Karpas-422 (cell line): Measurements from ENCODE around the gene RHEB. TPM values are rescaled to one million over a fixed set of nuclear protein-coding genes. Genes with fewer than 3 reads are reported as not detected.
"Not testable (repeated sequence)": the region's sequence is repeated elsewhere in the genome, so short reads cannot be mapped to it uniquely, and the experiment has no call there.

Source experiments
- DNase-seq: peaks from one replicate; pipeline ENCODE4 v3.0.0-alpha.2; 2015
- H2AFZ ChIP-seq: fragments of 200-600 bp; sonication (generic); 2 replicates; pipeline ENCODE4 v1.6.1; 2014; ENCODE audit warnings: antibody characterized with exemption, low read length, mixed read lengths
- H3K27ac ChIP-seq: fragments of 200-600 bp; sonication (generic); 2 replicates; pipeline ENCODE4 v1.5.1; 2014; ENCODE audit warnings: mild to moderate bottlenecking, low read length, moderate library complexity
- H3K27me3 ChIP-seq: fragments of 200-600 bp; sonication (generic); 2 replicates; pipeline ENCODE4 v1.6.1; 2014; ENCODE audit warnings: low read length, mixed read lengths
- H3K36me3 ChIP-seq: fragments of 200-600 bp; sonication (generic); 2 replicates; pipeline ENCODE4 v1.6.1; 2014; ENCODE audit warnings: low read length, mixed read lengths; ENCODE audit not compliant: insufficient read depth
- H3K4me1 ChIP-seq: fragments of 200-600 bp; sonication (generic); 2 replicates; pipeline ENCODE4 v1.6.1; 2014; ENCODE audit warnings: mild to moderate bottlenecking, low read length, mixed read lengths
- H3K4me2 ChIP-seq: fragments of 200-600 bp; sonication (generic); 2 replicates; pipeline ENCODE4 v1.6.1; 2014; ENCODE audit warnings: low read length, low read depth, mild to moderate bottlenecking; ENCODE audit not compliant: poor library complexity, severe bottlenecking
- H3K4me3 ChIP-seq: fragments of 200-600 bp; sonication (generic); 2 replicates; pipeline ENCODE4 v1.5.1; 2014; ENCODE audit warnings: mild to moderate bottlenecking, antibody characterized with exemption, low read length, mixed read lengths
- H3K79me2 ChIP-seq: fragments of 200-600 bp; sonication (generic); 2 replicates; pipeline ENCODE4 v1.6.1; 2014; ENCODE audit warnings: mild to moderate bottlenecking, low read length, mixed read lengths
- H3K9ac ChIP-seq: fragments of 200-600 bp; sonication (generic); 2 replicates; pipeline ENCODE4 v1.6.0; 2014; ENCODE audit warnings: low read length
- H3K9me2 ChIP-seq: fragments of 200-600 bp; sonication (generic), shearing (Covaris generic); replicated peaks from 2 replicates; pipeline ENCODE4 v1.6.0; 2014; ENCODE audit warnings: mild to moderate bottlenecking, low read length, moderate library complexity; ENCODE audit not compliant: insufficient read depth
- H3K9me3 ChIP-seq: fragments of 300-700, 200-600 bp; sonication (generic); 2 replicates; pipeline ENCODE4 v1.6.1; 2014; ENCODE audit warnings: low read length, mixed read lengths
- H4K20me1 ChIP-seq: fragments of 200-600 bp; sonication (generic); 2 replicates; pipeline ENCODE4 v1.6.1; 2014; ENCODE audit warnings: mild to moderate bottlenecking, antibody characterized with exemption, low read length, low read depth; ENCODE audit not compliant: insufficient read depth
- total RNA-seq: library from RNA; depleted of rRNA; stranded (reverse); fragments of >200 nt; shearing (Covaris generic); gene quantifications from 2 replicates; pipeline ENCODE4 v1.2.3, GENCODE V29; 2014; ENCODE audit warnings: low replicate concordance

RHEB gene
- total RNA-seq, 1 experiment from 2014 or later: 47.5 TPM

DNA sequence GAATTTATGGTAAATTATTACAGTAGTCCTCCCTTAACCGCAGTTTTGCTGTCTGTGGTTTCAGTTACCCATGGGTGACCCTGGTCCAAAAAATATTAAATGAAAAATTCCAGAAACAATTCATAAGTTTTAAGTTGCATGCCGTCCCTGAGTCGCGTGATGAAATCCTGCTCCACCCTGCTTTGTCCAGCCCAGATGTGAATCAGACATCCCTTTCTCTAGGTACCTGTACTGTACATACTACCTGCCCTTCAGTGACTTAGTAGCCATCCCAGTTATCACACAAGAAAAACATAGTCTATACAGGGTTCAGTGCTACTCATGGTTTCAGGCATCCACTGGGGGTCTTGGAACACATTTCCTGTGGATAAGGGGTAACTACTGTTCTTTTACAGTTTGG lies 20.5 kb upstream of the RHEB start:
- no peaks in the 10 kb centered on the region for H3K27me3 ChIP-seq
- H3K4me3 ChIP-seq: no peak overlapping the region
- H3K9me2 ChIP-seq: no peaks in the 10 kb centered on the region
- H3K36me3 ChIP-seq: no peaks in the 10 kb centered on the region
- H3K9me3 ChIP-seq: no peaks in the 10 kb centered on the region
- peaks cover 25% of the 10 kb centered on the region for H3K4me1 ChIP-seq
- H3K79me2 ChIP-seq: no peaks in the 10 kb centered on the region
- no peak overlapping the region for H2AFZ ChIP-seq
- H4K20me1 ChIP-seq: no peaks in the 10 kb centered on the region
- no peak overlapping the region for H3K27ac ChIP-seq
- no peak for DNase-seq
- H3K9ac ChIP-seq: no peak overlapping the region
- H3K4me2 ChIP-seq: no peak overlapping the region

DNA sequence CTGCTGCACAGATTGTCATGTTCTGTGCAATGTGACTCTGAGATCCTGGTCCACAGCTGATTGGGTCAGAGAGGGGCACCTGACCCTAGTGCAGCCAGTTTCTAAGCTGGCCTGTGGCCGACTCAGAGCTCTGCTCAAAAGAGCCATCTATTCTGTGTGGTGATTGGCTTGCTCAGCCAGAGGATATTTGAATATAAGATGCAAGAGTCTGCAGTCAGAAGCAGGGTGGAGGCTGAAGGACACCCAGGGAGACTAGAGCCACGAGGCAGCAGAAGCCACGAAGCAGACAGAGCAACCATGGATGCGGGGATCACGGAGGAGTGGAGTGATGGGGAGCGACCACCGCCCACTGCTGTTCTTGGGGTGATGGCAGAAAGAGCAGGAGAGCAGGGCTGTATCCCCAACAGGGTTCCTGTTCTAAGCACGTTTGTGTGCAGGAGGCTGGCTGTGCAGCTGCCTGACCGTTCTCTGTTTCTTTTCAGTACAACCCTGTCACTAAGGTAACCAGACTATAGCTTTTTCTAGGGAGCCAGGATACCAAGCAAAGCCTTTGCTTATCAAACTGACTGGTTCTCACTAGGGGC lies 19.5 kb upstream of the RHEB start:
- H3K9me2 ChIP-seq: no peaks in the 10 kb centered on the region
- peak; percentile 92 for DNase-seq
- H3K36me3 ChIP-seq: no peaks in the 10 kb centered on the region

DNA sequence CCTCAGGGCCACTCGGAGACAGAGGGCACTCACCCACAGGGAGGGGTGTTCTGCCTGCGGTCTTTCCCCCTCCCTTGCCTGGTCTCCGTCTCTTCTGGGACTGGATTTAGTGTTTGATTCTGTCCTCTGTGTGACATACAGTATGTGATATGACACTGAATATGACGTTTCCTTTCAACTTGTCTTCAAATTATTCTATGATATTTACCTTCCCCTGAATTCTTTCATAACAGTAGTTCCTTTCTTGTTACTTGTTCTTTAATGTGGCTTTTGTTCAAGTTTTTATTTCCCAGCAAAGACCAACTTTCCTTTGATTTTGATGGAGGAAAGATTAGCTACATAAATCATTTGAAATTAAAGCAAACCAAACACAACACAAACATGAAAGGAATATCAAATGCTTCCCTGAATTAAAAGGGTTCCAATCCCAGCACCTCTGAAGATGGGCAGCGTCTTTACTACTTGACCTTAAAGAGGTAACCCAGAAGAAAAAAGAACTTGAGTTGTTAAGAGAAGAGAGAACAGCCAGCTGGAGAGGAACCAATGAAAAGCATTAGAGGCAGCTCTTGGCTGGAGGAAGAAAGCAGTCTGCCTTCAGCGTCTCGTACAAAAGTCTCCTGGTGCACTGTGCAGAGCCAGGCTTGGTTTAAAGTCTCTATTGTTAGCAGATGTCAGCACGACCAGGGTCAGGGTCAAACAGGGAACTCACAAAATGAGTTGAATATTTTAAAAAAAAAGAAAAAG lies 18.3 kb upstream of the RHEB start:
- no peaks in the 10 kb centered on the region for H3K9me3 ChIP-seq
- H2AFZ ChIP-seq: peak overlapping the region; percentile 89
- peak overlapping the region; percentile 50 for H3K4me3 ChIP-seq
- no peaks in the 10 kb centered on the region for H3K79me2 ChIP-seq
- H3K36me3 ChIP-seq: no peaks in the 10 kb centered on the region
- no peaks in the 10 kb centered on the region for H3K9me2 ChIP-seq
- peaks cover 25% of the 10 kb centered on the region for H3K4me1 ChIP-seq
- peak overlapping the region; percentile 88 for H3K27ac ChIP-seq
- peak overlapping the region; percentile 50 for H3K9ac ChIP-seq
- DNase-seq: peak; percentile 67
- no peaks in the 10 kb centered on the region for H4K20me1 ChIP-seq
- peak overlapping the region; percentile 63 for H3K4me2 ChIP-seq
- no peaks in the 10 kb centered on the region for H3K27me3 ChIP-seq

More for the DNA sequence above, 19.5 kb upstream of the RHEB start:
- H4K20me1 ChIP-seq: no peaks in the 10 kb centered on the region
- H3K4me1 ChIP-seq: peaks cover 25% of the 10 kb centered on the region
- peak overlapping the region; percentile 63 for H3K4me2 ChIP-seq
- H3K9ac ChIP-seq: peak overlapping the region; percentile 57
- H3K79me2 ChIP-seq: no peaks in the 10 kb centered on the region
- H3K27ac ChIP-seq: peak overlapping the region; percentile 88
- H3K4me3 ChIP-seq: peak overlapping the region; percentile 50; the same call in 1 of the 2 replicates
- no peaks in the 10 kb centered on the region for H3K9me3 ChIP-seq
- H2AFZ ChIP-seq: peak overlapping the region; percentile 89
- H3K27me3 ChIP-seq: no peaks in the 10 kb centered on the region

DNA sequence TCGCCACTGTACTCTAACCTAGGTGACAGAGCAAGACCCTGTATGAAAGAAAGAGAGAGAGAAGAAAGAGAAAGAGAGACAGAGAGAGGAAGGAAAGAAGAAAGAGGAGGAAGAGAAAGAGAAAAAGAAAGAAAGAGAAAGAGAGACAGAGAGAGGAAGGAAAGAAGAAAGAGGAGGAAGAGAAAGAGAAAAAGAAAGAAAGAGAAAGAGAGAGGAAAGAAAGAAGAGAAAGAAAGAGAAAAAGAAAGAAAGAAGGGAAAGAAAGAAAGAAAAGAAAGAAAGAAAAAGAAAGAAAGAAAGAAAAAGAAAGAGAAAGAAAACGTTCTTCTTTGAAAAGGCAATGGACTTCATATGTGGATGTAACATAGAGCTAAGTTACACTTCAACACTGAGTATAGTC lies 16.5 kb upstream of the RHEB start:
- not testable (repeated sequence) for H3K9me3 ChIP-seq, H3K79me2 ChIP-seq, H3K9ac ChIP-seq, H3K9me2 ChIP-seq, H3K36me3 ChIP-seq, H3K4me3 ChIP-seq, H3K27ac ChIP-seq, H3K4me2 ChIP-seq, H2AFZ ChIP-seq, DNase-seq, H4K20me1 ChIP-seq, H3K27me3 ChIP-seq
- peaks cover 25% of the 10 kb centered on the region for H3K4me1 ChIP-seq

DNA sequence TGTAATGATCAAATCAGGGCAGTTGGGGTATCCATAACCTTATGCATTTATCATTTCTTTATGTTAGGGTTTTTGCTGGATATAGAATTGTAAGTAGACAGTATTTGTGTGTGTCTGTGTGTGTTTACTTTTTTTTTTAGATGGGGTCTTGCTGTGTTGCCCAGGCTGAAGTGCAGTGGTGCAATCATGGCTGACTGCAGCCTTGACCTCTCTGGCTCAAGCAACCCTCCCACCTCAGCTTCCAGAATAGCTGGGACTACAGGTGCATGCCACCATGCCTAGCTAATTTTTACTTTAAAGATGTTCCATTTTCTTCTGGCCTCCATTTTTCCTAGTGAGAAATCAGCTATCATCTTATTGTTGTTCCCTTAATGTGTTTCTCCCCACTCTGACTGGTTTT lies 10.1 kb upstream of the RHEB start:
- Histone ChIP-seq H3K4me3 (no peak overlapping the region), H3K9me2 (no peaks in the 10 kb centered on the region), H3K4me1 (no peaks in the 10 kb centered on the region), H3K9ac (no peak overlapping the region), H2AFZ (no peak overlapping the region), H3K79me2 (no peaks in the 10 kb centered on the region), H3K4me2 (no peak overlapping the region), H3K27me3 (no peaks in the 10 kb centered on the region), H3K9me3 (peaks cover 4% of the 10 kb centered on the region; the same call in 1 of the 2 replicates), H3K27ac (no peak overlapping the region), H3K36me3 (no peaks in the 10 kb centered on the region), H4K20me1 (no peaks in the 10 kb centered on the region)
- no peak for DNase-seq

DNA sequence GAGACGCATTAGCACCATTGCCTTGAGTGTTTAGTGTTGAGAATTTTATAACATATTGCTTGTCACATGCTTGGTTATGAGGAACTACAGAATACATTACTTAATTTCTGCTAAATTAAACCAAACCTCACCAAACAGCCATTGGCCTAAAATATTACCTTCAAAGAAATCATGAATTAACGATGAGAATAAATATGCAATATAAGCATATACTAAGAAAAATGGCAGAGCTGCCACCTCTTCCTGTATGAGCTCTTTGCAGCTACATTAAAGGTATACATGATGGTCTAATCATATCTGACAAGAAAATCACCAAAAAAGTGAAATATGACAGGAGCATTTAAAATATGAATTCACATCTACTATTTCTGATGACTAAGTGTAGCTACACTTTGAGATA lies 5.2 kb upstream of the RHEB start:
- Histone ChIP-seq H3K4me1 (peaks cover 6% of the 10 kb centered on the region), H3K9me2 (no peaks in the 10 kb centered on the region), H3K4me3 (no peak overlapping the region), H4K20me1 (no peaks in the 10 kb centered on the region), H2AFZ (no peak overlapping the region), H3K27ac (no peak overlapping the region), H3K9me3 (no peaks in the 10 kb centered on the region), H3K9ac (no peak overlapping the region), H3K4me2 (no peak overlapping the region), H3K36me3 (no peaks in the 10 kb centered on the region), H3K79me2 (no peaks in the 10 kb centered on the region), H3K27me3 (no peaks in the 10 kb centered on the region)
- DNase-seq: no peak

DNA sequence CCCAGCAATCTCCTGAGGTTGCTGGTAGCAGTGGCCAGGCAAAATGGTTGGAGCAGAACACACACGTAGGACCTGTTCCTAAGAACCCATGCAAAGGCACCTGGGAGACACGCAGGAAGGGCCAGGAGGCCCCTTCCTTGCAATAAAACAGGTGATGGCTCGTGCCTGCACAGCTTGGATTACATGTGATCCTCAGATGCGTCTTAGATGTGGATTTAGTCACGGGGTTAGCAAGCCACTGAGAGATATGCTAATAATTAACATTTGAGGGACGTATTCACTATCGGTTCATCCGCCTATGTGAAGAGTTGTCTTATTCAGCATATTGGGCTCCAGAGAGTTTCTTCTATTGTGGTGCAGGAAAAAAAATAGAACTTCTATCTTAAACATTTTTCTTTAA lies 4.6 kb upstream of the RHEB start:
- Histone ChIP-seq H3K27ac (no peak overlapping the region), H3K9me3 (no peaks in the 10 kb centered on the region), H2AFZ (no peak overlapping the region), H3K27me3 (no peaks in the 10 kb centered on the region), H3K79me2 (no peaks in the 10 kb centered on the region), H3K4me1 (peaks cover 6% of the 10 kb centered on the region), H3K4me2 (no peak overlapping the region), H3K4me3 (no peak overlapping the region), H4K20me1 (no peaks in the 10 kb centered on the region), H3K9me2 (no peaks in the 10 kb centered on the region), H3K36me3 (no peaks in the 10 kb centered on the region), H3K9ac (no peak overlapping the region)
- no peak for DNase-seq

DNA sequence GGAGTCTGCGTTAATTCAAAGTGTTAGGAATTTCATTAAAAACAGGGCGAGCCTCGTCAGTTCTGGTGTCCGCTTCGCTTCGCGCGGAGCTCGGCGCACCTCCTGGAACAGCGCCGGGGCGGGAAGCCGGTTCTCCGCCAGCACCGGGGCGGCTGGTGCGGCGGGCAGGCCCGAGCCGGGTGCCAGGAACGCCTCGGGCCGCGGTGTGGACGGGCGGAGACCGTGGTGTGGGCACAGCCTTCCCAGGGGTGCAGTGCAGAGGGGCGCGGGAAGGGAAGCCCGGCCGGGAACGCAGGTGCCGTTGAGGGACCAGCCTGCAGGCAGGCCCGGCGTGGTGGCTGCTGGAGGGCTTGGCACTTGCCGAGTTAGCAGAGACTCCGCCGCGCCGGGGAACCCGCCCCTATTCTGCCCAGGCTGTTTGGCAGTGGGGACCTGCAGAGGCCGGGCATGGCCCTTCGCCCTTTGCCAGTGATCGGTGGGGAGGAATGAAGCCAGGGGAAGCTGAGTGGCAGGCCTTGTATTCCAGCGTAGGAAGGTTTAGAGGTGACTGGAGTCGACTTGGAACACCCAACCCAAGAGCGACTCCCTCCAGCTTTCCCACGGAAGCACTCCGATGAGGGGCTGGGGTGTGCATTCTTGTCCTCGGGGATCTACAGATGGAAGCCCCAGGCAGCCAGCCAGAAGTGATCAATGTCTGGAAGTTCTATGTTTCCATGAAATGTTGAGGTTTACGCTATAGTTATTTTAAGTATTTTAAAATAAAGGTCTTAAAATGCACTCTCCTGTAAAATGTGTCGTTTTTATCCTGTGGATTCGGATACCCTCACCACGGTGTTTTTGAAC lies 945 bp upstream of the RHEB start:
- no peak for DNase-seq
- Histone ChIP-seq H3K4me2 (peak overlapping the region; percentile 35), H3K4me3 (peak overlapping the region; percentile 99; the same call in 1 of the 2 replicates), H4K20me1 (peaks cover 28% of the 10 kb centered on the region), H3K9me3 (no peaks in the 10 kb centered on the region; the same call in 1 of the 2 replicates), H3K9me2 (no peaks in the 10 kb centered on the region), H3K79me2 (peaks cover 34% of the 10 kb centered on the region), H3K9ac (peak overlapping the region; percentile 38; the same call in 1 of the 2 replicates), H3K27me3 (no peaks in the 10 kb centered on the region), H2AFZ (0 out of 2 replicates have a peak overlapping the region, but pooled peaks have one; percentile 65), H3K27ac (no peak overlapping the region), H3K36me3 (peaks cover 8% of the 10 kb centered on the region), H3K4me1 (peaks cover 14% of the 10 kb centered on the region)
